GM12873 (cell line): ENCODE data around the gene TERB2.

Source experiments
- CTCF ChIP-seq: IDR thresholded peaks from 2 replicates; pipeline ENCODE4 v1.5.1; 2012; ENCODE audit warnings: low read depth, mild to moderate bottlenecking, moderate library complexity, low read length, control low read depth; ENCODE audit not compliant: insufficient read depth; ENCODE audit errors: missing control alignments

TERB2 gene

GRCh38 chr15:45009046-45009445, 52.6 kb downstream of the TERB2 start:
- TF ChIP-seq CTCF, result no peak

GRCh38 chr15:45021348-45021747, 64.9 kb downstream of the TERB2 start:
- no peak for TF ChIP-seq CTCF

- TF ChIP-seq CTCF, result no peak
Observed at GRCh38 chr15:45022871-45023658, 66.6 kb downstream of the TERB2 start, which contains the start of gene SORD. SORD (plus strand) TSS chr15:45023195; CDS start chr15:45023284, 89 bp downstream.

- no peak for TF ChIP-seq CTCF
Observed at GRCh38 chr15:45023659-45024225, 67.3 kb downstream of the TERB2 start.

- no peak for TF ChIP-seq CTCF
Observed at GRCh38 chr15:45026651-45027190, 70.2 kb downstream of the TERB2 start.

- no peak for TF ChIP-seq CTCF
Observed at GRCh38 chr15:45027220-45027619, 70.7 kb downstream of the TERB2 start.
